ENCODE data around the gene GPR35.
"Not testable (repeated sequence)": the region's sequence is repeated elsewhere in the genome, so short reads cannot be mapped to it uniquely, and the experiment has no call there.

Gene GPR35

GRCh38 chr2:240614391-240614790, 10.9 kb upstream of the GPR35 start:
- DNase-seq (ENCODE audit: extremely low spot score) = no peak
- ChIA-PET CTCF (no interaction called here), POLR2A (no interaction called here)
- no peak for TF ChIP-seq CTCF (IDR thresholded peaks at IDR 0.05; ENCODE audit: control extremely low read depth, extremely low read depth, low read depth, missing control alignments)

DNA sequence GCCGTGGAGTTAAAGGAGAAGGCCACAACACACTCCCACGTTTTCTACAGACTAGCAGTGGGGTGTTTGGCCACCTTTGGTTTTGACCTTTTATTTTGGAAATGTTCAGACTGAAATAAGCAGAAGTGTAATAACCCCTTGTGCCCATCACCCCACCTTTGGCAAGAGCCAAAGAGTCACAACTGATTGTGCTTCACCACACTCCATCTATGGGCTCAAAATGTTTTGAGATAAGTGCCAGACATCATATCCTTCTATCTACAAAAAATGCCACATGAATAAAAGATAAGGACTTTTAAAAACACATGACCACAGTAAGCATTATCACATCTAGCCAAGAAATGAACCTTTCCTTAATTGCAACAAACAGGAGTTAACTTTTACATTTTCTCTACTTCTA, 9.9 kb upstream of the GPR35 start:
- ChIA-PET POLR2A (no interaction called here), CTCF (no interaction called here)
- no peak for DNase-seq (ENCODE audit: extremely low spot score)
- TF ChIP-seq CTCF (IDR thresholded peaks at IDR 0.05; ENCODE audit: control extremely low read depth, extremely low read depth, low read depth, missing control alignments) = no peak

DNA sequence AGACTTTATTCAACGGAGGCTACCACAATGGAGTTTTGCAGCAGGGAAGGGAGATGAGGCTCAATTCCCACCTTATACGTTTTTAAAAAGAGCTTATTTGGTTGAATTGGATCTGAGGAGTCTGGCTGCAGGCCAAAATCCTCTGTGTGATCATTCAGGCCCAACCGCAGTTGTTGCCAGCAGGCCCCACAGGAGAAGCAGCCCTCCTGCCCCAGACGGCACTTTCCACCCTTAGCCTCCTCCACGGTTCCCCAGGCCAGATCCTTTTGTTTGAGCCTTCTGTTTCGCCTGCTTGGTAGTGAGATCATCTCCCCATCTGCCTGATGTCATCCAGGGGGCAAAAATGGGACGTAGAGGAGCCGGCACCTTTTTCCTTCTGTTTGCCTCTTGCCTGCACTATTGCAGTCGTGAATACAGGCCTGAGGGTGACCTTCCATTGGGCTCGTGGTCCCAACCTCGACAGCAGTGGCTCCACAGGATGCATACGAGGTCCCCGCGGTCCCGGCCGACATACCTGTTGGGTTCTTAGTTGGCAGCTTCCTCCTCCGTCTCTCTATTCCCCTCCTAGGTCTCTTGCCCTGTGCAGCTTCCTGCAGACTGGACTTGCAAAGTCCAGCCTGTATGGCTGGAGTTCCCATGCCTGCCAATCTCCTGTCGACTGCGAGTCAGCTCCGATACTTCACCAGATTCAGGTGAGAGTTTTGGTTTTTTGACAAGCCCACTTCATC, 9.3 kb upstream of the GPR35 start:
- POLR2A ChIA-PET = no interaction called here
- TF ChIP-seq CTCF (IDR thresholded peaks at IDR 0.05; ENCODE audit: control extremely low read depth, extremely low read depth, low read depth, missing control alignments) = no peak
- CTCF ChIA-PET = no interaction called here
- DNase-seq (ENCODE audit: extremely low spot score) = no peak

GRCh38 chr2:240616860-240617666, 8.2 kb upstream of the GPR35 start:
- POLR2A ChIA-PET; DNase-seq (ENCODE audit: extremely low spot score): not testable (repeated sequence)
- CTCF ChIA-PET = interaction anchor here (1.0 kb wide), 1 partner anchor 28 kb away, joined by 3 read pairs; no protein-coding TSS in a partner anchor

DNA sequence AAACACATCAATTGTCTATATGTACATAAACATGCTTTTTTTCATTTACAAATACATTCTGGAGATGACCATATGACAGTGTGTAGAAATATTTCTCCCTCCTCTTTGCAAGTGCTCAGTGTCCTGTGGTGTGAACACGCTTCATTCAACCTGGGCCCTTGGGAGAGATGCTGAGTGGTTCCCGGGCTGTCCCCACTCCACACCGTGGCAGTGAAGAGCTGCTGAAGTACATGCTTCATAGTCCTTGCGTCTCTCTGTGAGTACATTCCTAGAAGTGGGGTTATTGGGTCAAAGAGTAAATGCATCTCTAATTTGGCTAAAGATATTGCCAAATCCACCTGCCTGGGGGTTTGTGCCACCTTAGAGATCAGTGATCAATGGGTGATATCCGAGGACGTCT, 6.5 kb upstream of the GPR35 start:
- TF ChIP-seq CTCF (IDR thresholded peaks at IDR 0.05; ENCODE audit: control extremely low read depth, extremely low read depth, low read depth, missing control alignments) = no peak
- ChIA-PET POLR2A (no interaction called here), CTCF (interaction anchor here (0.6 kb wide), 1 partner anchor 68 kb away, joined by 3 read pairs; no protein-coding TSS in a partner anchor)
- DNase-seq (ENCODE audit: extremely low spot score) = no peak

DNA sequence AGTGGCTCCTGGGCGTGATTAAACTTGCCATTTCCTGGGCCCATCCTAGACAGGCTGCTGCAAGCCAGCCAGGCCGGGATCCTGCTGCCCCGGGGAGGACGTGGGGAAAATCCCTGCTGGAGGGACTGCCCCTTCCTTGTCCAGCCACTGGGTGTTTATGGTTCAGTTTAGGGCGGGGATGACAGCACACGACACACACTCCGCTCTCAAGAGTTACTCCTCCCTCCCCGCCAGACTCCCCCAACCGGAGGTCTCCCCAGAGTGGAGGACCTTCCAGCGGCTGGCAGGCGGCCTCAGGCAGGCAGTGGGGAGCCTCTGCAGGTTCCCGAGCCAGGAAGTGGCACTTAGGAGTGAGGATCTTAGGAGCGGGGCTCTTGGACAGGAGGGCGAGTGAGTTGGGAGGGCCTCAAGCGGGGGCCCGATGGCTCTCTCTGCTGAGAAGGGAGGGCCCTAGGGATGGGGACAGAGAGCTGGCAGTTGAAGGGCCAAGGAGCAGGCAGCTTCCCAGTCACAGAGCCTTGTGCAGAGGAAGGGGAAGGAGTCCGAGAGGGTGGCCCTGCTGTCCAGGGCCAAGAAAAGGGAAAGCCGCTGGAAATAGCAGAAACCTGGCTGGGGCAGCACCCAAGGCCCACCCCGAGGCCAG, 5.7 kb upstream of the GPR35 start:
- CTCF ChIA-PET = interaction anchor here (1.3 kb wide), 1 partner anchor 30 kb away, joined by 3 read pairs; no protein-coding TSS in a partner anchor
- peak; percentile 61 for DNase-seq (ENCODE audit: extremely low spot score)
- POLR2A ChIA-PET = no interaction called here
- no peak for TF ChIP-seq CTCF (IDR thresholded peaks at IDR 0.05; ENCODE audit: control extremely low read depth, extremely low read depth, low read depth, missing control alignments)

Data from GM10248 (cell line).